GM18909 (cell line): ENCODE results near the gene MSL3.

Experiments used
- ATAC-seq: cut with Tn5 transposase; IDR thresholded peaks from one replicate; pipeline ENCODE4 v1.9.1; 2021; ENCODE audit warnings: mild to moderate bottlenecking; ENCODE audit not compliant: unreplicated experiment, poor library complexity

The MSL3 gene

GRCh38 chrX:11757719-11758399, at the start of gene MSL3:
TSS of gene MSL3 (plus strand) at chrX:11758237. CDS start at chrX:11758264, 27 bp downstream.
- peak; percentile 31 for ATAC-seq

GRCh38 chrX:11722304-11722703, 35.7 kb upstream of the MSL3 start:
- ATAC-seq: no peak

- peak; percentile 62 for ATAC-seq
These were observed 33.7 kb upstream of the MSL3 start for GRCh38 chrX:11724122-11725017.

GRCh38 chrX:11725631-11726442, 32.2 kb upstream of the MSL3 start:
- ATAC-seq: no peak

GRCh38 chrX:11728556-11728955, 29.5 kb upstream of the MSL3 start:
- no peak for ATAC-seq

- ATAC-seq: peak; percentile 61
These were observed 24.4 kb upstream of the MSL3 start for GRCh38 chrX:11733614-11734013.

DNA sequence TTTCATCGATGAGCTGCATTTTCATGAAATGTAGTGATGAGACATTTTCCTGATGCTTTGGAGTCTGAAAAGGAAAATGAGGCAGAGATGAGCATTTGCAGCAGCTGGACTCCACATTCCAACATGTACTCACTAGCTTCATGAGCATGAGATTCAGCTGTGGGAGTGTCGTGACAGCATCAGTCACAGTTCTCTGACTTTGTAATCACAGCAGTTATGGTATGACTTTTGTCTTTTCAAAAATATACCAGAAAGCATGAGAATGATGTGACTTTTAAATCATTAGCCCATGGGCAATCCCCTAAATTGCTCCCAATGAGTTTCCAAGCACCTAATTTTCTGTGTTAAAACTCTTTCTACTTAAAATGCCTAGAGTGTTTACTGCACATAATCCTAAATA, 18.3 kb upstream of the MSL3 start:
- peak; percentile 51 for ATAC-seq

GRCh38 chrX:11740794-11741193, 17.2 kb upstream of the MSL3 start:
- ATAC-seq: no peak

DNA sequence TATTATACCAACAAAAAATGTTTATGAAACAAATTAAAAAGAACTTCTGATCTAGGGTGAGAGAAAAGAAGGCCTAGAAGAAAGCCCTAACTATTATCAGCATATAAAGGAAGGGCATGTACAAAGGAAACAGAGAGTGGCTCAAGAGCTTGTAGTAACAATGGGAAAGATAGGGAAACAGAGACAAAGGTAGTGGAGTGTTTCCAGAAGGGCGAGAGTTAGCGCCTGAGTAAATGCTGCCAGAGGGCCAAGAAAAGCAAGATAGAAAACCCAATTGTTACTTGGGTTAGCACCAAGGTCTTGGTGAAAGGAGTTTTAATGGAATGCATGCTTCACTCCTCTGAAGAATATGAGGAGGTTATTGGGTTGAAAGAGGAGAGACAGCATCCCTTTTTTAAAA, 16.5 kb upstream of the MSL3 start:
- ATAC-seq: no peak

GRCh38 chrX:11745881-11746280, 12.2 kb upstream of the MSL3 start:
- no peak for ATAC-seq

GRCh38 chrX:11750046-11750445, 8.0 kb upstream of the MSL3 start:
- ATAC-seq: no peak

DNA sequence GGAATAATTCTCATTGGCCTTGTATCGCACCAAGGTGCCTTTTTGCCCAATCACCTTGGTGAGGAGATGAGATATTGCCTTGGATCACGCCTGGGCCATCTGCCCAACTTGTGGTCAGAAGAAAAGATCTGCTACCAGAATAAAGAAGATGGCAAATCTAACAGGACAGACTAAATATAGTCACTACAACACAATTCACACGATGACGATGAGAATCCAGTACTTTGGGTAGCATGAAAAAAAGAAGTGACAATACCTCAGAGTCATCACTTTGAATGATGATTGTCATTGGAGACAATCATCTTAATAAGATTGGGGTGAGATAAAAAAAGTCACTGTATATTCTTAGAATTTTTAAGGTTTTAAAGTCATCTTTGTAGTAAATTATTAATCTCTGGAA, 7.3 kb upstream of the MSL3 start:
- no peak for ATAC-seq

- no peak for ATAC-seq
These were observed 6.8 kb upstream of the MSL3 start for GRCh38 chrX:11751261-11751660.

- no peak for ATAC-seq
These were observed 4.4 kb upstream of the MSL3 start for GRCh38 chrX:11753668-11754067.

DNA sequence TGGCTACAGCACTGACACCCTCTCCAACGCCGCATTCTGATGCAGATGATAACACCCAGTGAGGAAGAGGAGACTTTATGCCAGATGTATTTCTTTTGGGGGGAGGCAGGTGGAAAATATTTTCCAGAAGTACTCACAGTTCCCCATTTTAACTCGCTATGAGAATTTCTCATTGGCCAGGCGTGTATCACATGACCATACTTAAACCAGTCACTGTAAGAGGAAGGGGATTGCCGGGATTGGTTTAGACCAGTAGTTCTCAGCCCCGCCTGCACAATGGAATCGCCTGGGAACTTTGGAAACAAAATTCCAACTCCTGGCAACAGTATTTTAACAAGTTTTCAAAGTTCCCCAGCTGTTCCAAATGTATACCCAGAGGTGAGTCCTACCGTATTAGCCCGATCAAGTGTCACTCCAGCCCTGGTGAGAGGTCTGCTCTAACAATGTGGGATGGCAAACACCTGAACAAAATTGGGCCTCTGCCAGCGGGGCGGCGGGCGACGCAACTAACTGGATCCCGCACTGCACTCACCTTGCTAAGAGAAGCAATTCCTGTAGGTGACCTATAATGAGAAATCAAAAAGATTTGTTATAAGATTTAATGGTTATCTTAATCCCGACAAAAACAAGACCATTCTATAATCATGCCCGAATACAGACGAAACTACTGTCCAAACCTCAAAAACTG, 2.9 kb upstream of the MSL3 start:
- no peak for ATAC-seq

DNA sequence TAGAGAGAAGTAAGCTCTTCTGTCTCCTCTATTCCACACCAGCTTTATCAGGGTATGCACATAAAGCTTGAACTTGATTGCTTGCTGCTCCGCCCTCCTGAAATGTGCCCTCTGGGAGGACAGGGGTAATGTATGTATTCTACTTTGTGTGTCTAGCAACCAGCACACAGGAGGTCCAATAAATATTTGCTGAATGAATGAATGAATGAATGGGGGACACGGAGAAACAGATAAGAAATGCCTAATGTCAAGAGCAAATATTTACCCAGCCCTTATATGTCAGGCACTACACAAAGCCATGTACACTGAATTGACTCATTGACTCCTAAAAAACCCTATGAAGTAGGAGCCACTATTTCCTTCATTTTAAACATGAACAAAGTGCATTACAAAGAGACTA, 2.3 kb upstream of the MSL3 start:
- no peak for ATAC-seq

GRCh38 chrX:11756354-11757318, 1.4 kb upstream of the MSL3 start:
- ATAC-seq: no peak

DNA sequence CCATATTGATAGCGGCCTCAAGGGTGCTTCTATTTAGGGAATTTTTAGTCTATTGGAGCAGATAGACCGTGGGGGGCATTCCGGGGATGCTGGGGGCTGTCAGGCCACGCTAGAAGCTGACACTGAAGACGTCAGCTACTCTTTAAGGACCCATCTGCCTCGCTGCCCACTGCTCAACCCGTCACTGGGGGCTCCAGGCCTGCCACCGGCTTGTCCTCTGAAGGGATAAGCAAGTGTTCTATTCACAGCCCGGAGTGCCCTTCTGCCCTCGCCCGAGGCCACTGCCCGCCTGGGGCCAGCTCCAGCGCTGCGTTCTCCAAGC, 679 bp upstream of the MSL3 start:
- ATAC-seq: no peak

DNA sequence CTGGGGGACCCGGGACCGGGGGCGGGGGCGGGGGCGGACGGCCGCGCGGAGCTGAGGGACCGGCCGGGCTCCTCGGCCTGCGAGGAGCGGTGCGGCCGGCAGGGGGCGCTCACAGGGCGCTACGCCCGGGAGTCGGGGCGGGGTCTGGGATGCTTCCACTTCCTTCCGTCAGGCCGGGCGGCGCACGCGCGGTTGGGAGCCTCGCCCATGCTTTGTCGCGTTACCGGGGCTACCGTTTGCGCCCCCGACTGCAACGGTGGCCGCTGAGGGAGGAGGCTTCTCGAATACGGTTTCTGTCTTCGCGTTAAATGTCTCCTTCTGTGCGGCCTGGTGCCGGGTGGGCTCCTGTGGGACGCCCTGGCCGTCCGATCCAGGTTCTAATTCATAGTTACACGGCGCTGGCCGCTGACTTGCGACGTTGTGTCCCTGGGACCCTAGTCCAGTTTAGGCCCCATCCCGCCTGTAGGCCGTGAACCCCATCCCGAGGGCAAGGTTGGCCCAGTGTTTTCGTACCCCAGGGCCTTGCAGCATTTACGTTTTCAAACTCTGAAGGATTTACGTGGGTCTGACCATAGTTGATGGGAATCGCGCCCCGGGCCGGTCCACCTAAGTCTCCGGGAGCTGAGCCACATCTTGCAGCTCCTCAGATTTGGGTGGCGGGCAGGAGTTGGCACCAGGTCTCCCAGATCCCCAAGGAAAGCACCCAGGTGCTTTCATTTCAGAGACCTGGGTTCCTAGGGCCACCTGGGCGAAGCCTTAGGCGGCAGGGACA, 549 bp downstream of the MSL3 start:
- ATAC-seq: peak; percentile 40
